HepG2 (cell line): Measurements from ENCODE around the gene PVALB. TPM values are rescaled to one million over a fixed set of nuclear protein-coding genes. Genes with fewer than 3 reads are reported as not detected.

Experiments
- ATAC-seq: fragments of 200-7000 bp; cut with Tn5 transposase; 3 replicates; pipeline ENCODE4 v1.9.1; 2020; ENCODE audit warnings: mild to moderate bottlenecking, moderate library complexity
- BruUV-seq: library from RNA; stranded (reverse); fragments of 400-500 nt; replicated peaks from 2 replicates; lab custom pipeline; 2021; lab: Mats Ljungman, UMichigan
- CTCF ChIA-PET: fragments of 300-600 bp; formaldehyde crosslinking; extraction: SDS; loops from one replicate; lab custom pipeline; 2021; ENCODE audit warnings: low total read pairs, inconsistent platforms, low intra/inter-chr PET ratio; lab: Yijun Ruan, JAX
- POLR2A ChIA-PET: fragments of 350-600 bp; sonication (Branson Sonifier 250); formaldehyde crosslinking; loops from one replicate; lab custom pipeline; 2020; ENCODE audit warnings: antibody characterized with exemption, inconsistent platforms; lab: Yijun Ruan, JAX
- DNase-seq: peaks from one replicate; pipeline ENCODE4 v3.0.0-alpha.2; 2015; ENCODE audit warnings: low spot score
- FAIRE-seq: peaks from 3 replicates; lab custom pipeline; 2011; peaks lifted over from hg19 to GRCh38; lab: Jason Lieb, UNC
- H2AFZ ChIP-seq: one replicate; pipeline ENCODE4 v1.6.1; 2011; ENCODE audit warnings: low read length, inconsistent platforms
- H3K27ac ChIP-seq: fragments of 300-600 bp; 3 replicates; pipeline ENCODE4 v1.8.0; 2011; ENCODE audit warnings: mixed run types, mild to moderate bottlenecking, mixed read lengths, low read length, inconsistent platforms; ENCODE audit not compliant: insufficient read depth; ENCODE audit errors: extremely low read length
- H3K27me3 ChIP-seq, 2 experiments: fragments of 200-600 bp in 1 of 2; 2 replicates in 1 of 2; 3 replicates in 1 of 2; pipeline versions ENCODE4 v1.6.0 to v1.8.0; 2011; ENCODE audit warnings: low read length in 2 of 2, mild to moderate bottlenecking in 2 of 2, moderate library complexity in 2 of 2, inconsistent platforms in 1 of 2; ENCODE audit not compliant: insufficient read depth in 2 of 2, control insufficient read depth in 1 of 2
- H3K36me3 ChIP-seq, 2 experiments: fragments of 200-600 bp in 1 of 2; replicated peaks in 1 of 2; 2 replicates in 1 of 2; 3 replicates in 1 of 2; pipeline versions ENCODE4 v1.5.1 to v1.8.0; 2011; ENCODE audit warnings: low read length in 2 of 2, inconsistent platforms in 1 of 2; ENCODE audit not compliant: insufficient read depth in 2 of 2, control insufficient read depth in 1 of 2
- H3K4me1 ChIP-seq: 2 replicates; pipeline ENCODE4 v1.5.1; 2012; ENCODE audit warnings: low read length, inconsistent platforms; ENCODE audit not compliant: insufficient read depth
- H3K4me2 ChIP-seq: 2 replicates; pipeline ENCODE4 v1.6.0; 2011; ENCODE audit warnings: low read depth, low read length, inconsistent platforms
- H3K4me3 ChIP-seq, 3 experiments: fragments of 200-600 bp in 1 of 3; sonication (generic), shearing (Covaris generic) in 1 of 3; replicated peaks in 1 of 3; 2 replicates each; pipeline ENCODE4 v1.5.1; 2011 to 2016; ENCODE audit warnings: low read length in 3 of 3, inconsistent platforms in 2 of 3, low read depth in 2 of 3, mild to moderate bottlenecking in 2 of 3, control low read depth in 1 of 3, mixed read lengths in 1 of 3; ENCODE audit not compliant: insufficient read depth in 1 of 3
- H3K79me2 ChIP-seq: one replicate; pipeline ENCODE4 v1.6.1; 2011; ENCODE audit warnings: low read length, inconsistent platforms; ENCODE audit not compliant: insufficient read depth
- H3K9ac ChIP-seq: 2 replicates; pipeline ENCODE4 v1.6.0; 2011; ENCODE audit warnings: mild to moderate bottlenecking, low read depth, low read length, inconsistent platforms; ENCODE audit not compliant: insufficient read depth
- H3K9me3 ChIP-seq: 2 replicates; pipeline ENCODE4 v1.5.1; 2012; ENCODE audit warnings: mild to moderate bottlenecking, low read length
- H4K20me1 ChIP-seq: 2 replicates; pipeline ENCODE4 v1.6.0; 2011; ENCODE audit warnings: inconsistent platforms, mild to moderate bottlenecking, low read length, moderate library complexity; ENCODE audit not compliant: insufficient read depth
- EED ChIP-seq: sonication (generic); formaldehyde crosslinking; IDR thresholded peaks from 2 replicates; pipeline ENCODE4 v1.5.0; 2020; ENCODE audit warnings: mild to moderate bottlenecking, missing genetic modification reagents
- JARID2 ChIP-seq: sonication (generic); formaldehyde crosslinking; IDR thresholded peaks from 2 replicates; pipeline ENCODE4 v1.8.1; 2023; ENCODE audit warnings: missing genetic modification reagents, inconsistent platforms; ENCODE audit not compliant: insufficient replicate concordance
- MED1 ChIP-seq: sonication (generic); formaldehyde crosslinking; IDR thresholded peaks from 2 replicates; pipeline ENCODE4 v1.4.0; 2020; ENCODE audit warnings: missing genetic modification reagents
- NCOA2 ChIP-seq: sonication (generic); formaldehyde crosslinking; IDR thresholded peaks from 2 replicates; pipeline ENCODE4 v1.8.0; 2022; ENCODE audit warnings: inconsistent platforms
- RCOR2 ChIP-seq: IDR thresholded peaks from 2 replicates; pipeline ENCODE4 v1.6.1; 2016; ENCODE audit warnings: missing biosample characterization, missing genetic modification reagents
- ZNF24 ChIP-seq: fragments of 450-650 bp; IDR thresholded peaks from 2 replicates; pipeline ENCODE4 v1.6.1; 2017; ENCODE audit warnings: antibody characterized with exemption, mild to moderate bottlenecking
- ZNF318 ChIP-seq: sonication (generic); formaldehyde crosslinking; IDR thresholded peaks from 2 replicates; pipeline ENCODE4 v1.4.0; 2020; ENCODE audit warnings: mild to moderate bottlenecking, missing genetic modification reagents
- ZNF629 ChIP-seq: sonication (generic); formaldehyde crosslinking; conservative IDR thresholded peaks from 2 replicates; pipeline ENCODE4 v1.5.0; 2020; ENCODE audit warnings: missing genetic modification reagents
- WGBS: methylation state at CpG from one replicate; pipeline ENCODE4 v1.1.6; 2017; ENCODE audit warnings: low lambda C conversion rate; 5-methylcytosine and 5-hydroxymethylcytosine counted together
- in situ Hi-C: cut with HindIII; loops from 2 replicates; pipeline ENCODE4 v1.10.0; 2017; ENCODE audit warnings: low pct_unique_long_range_greater_than_20kb; ENCODE audit not compliant: extremely low pct_ligation_motif_present
- intact Hi-C: fragments of 100-400 bp; cut with micrococcal nuclease; formaldehyde crosslinking; loops from one replicate; pipeline ENCODE4 v1.10.0; 2022; ENCODE audit not compliant: unreplicated experiment
- polyA plus RNA-seq, 8 experiments: library from polyadenylated mRNA; depleted of rRNA in 3 of 8; stranded (reverse) in 7 of 8; unstranded in 1 of 8; fragments of >200 nt; fragmentation: Illumina TruSeq in 4 of 8; extraction: Trizol in 4 of 8; gene quantifications; 2 replicates each; pipeline versions ENCODE4 v1.2.1 to v1.2.3, GENCODE V29; 2011 to 2016; ENCODE audit warnings: low read depth in 4 of 8, missing spikeins in 1 of 8, mixed read lengths in 1 of 8; ENCODE audit not compliant: insufficient read depth in 1 of 8
- total RNA-seq, 5 experiments: library from RNA; depleted of rRNA; stranded (reverse); fragments of >200 nt; fragmentation: Illumina TruSeq; extraction: Trizol; gene quantifications; 2 replicates each; pipeline ENCODE4 v1.2.3, GENCODE V29; 2016; ENCODE audit warnings: low read depth in 1 of 5

Gene PVALB
- total and polyA plus RNA-seq, 2 of the 13 experiments (the other 11 are each of a cell fraction or from before 2014, with no cell fraction given) = not detected

GRCh38 chr22:36809351-36809750 is 7.5 kb downstream of the PVALB start:
- FAIRE-seq (no peak), DNase-seq (no peak), ATAC-seq (no peak)
- no peak overlapping the region for H3K4me2 ChIP-seq
- no peaks in the 10 kb centered on the region for H3K4me1 ChIP-seq
- TF ChIP-seq RCOR2 (CRISPR knock-in tag) (no peak), ZNF24 (0 out of 2 replicates have a peak, but pooled peaks have one; percentile 18), NCOA2 (CRISPR knock-in tag) (no peak), ZNF318 (CRISPR knock-in tag) (no peak), EED (CRISPR knock-in tag) (no peak), ZNF629 (peak; percentile 65), JARID2 (no peak), MED1 (no peak)
- no peak overlapping the region for H3K27ac ChIP-seq
- CTCF ChIA-PET = no interaction called here
- 4% methylated on average over 6 of the region's 6 CpGs for WGBS
- H3K4me3 ChIP-seq = no peak overlapping the region
- no peaks in the 10 kb centered on the region for H4K20me1 ChIP-seq
- H2AFZ ChIP-seq = no peak overlapping the region
- H3K79me2 ChIP-seq = no peaks in the 10 kb centered on the region
- no TSS peak for BruUV-seq
- intact Hi-C loops (no loop called here), in situ Hi-C loops (no loop called here)
- peaks cover 0 to 47% of the 10 kb centered on the region in 2 experiments; a peak in 3 of 5 replicates for H3K27me3 ChIP-seq
- POLR2A ChIA-PET = no interaction called here
- H3K9me3 ChIP-seq = no peaks in the 10 kb centered on the region
- H3K36me3 ChIP-seq = no peaks in the 10 kb centered on the region
- H3K9ac ChIP-seq = no peak overlapping the region
